Adipocyte (in vitro differentiated cells): ENCODE results near the gene ZMIZ1.

Source experiments
- DNase-seq: peaks from one replicate; pipeline ENCODE4 v3.0.0-alpha.2; 2015; ENCODE audit warnings: low read depth
- H3K27me3 ChIP-seq: replicated peaks from 2 replicates; pipeline ENCODE4 v1.7.0; 2013; ENCODE audit warnings: mild to moderate bottlenecking, low read length, moderate library complexity; ENCODE audit not compliant: control insufficient read depth, insufficient read depth
- H3K36me3 ChIP-seq: 2 replicates; pipeline ENCODE4 v1.7.0; 2013; ENCODE audit warnings: low read length, mild to moderate bottlenecking, moderate library complexity; ENCODE audit not compliant: control insufficient read depth, insufficient read depth, severe bottlenecking
- H3K4me1 ChIP-seq: 2 replicates; pipeline ENCODE4 v1.7.0; 2013; ENCODE audit warnings: mild to moderate bottlenecking, low read length, moderate library complexity; ENCODE audit not compliant: control insufficient read depth, insufficient read depth
- H3K4me3 ChIP-seq: 2 replicates; pipeline ENCODE4 v1.7.0; 2013; ENCODE audit warnings: mild to moderate bottlenecking, low read length, moderate library complexity
- H3K9ac ChIP-seq: 2 replicates; pipeline ENCODE4 v1.7.0; 2013; ENCODE audit warnings: mild to moderate bottlenecking, low read length, moderate library complexity
- H3K9me3 ChIP-seq: 2 replicates; pipeline ENCODE4 v1.7.0; 2013; ENCODE audit warnings: mild to moderate bottlenecking, low read length, moderate library complexity; ENCODE audit not compliant: control insufficient read depth

Gene ZMIZ1

DNA sequence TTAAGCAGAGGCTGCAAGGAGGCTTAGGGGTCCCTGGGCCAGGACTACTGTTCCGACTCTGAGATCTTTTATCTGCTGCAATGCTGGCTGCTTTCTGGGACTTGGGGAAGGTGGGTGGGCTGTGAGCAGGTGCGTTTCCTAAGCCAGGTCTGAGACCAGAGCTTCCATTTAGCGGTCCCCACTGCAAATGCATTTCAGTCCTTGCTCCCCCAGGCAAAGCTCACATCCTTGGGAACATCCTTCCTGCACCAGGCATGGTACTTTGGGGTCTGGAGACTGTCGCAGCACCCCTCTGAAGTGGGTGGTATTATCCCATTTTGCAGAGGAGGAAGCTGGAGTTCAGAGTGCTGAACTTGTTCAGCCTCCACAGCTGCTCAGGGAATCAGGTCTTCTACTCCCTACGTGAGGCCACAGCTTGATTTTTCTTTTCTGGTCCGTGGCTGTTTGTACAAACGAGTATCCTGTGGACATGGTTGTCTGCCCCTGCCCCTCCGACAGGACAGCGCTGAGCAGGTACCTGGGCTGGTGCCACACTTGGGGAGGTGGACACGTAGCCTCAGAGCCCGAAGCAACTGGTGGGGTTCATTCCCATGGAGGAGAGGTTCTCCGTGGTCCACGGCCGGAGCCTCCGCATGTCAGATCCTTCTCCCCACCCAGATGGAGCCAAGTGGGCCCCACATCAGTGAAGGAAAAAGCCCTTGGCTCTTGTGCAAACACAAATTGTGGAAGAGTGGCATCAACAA, 20.0 kb downstream of the ZMIZ1 start:
- no peaks in the 10 kb centered on the region for H3K9me3 ChIP-seq
- no peaks in the 10 kb centered on the region for H3K27me3 ChIP-seq
- H3K9ac ChIP-seq = no peak overlapping the region
- no peak overlapping the region for H3K4me3 ChIP-seq
- H3K36me3 ChIP-seq = peaks cover 15% of the 10 kb centered on the region
- no peak for DNase-seq
- H3K4me1 ChIP-seq = peaks cover 49% of the 10 kb centered on the region

DNA sequence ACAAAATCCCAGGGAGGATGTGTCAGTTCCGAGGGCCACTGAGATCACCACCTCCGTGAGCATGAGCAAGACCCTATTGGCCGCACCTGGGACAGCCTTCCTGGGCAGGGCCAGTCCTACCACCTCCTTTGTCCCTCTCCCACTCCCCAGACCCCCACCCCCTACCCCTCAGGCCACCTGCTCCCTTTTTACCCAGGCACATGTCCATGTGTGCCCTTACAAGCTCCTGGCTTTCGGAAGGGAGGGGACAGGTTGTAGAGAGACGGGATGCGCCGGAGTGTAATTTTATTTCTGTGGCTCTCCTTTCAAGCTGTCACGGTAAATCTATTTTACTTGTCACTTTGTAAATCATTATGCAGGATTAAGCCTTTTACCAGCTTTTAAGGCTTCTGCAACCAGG, 20.9 kb downstream of the ZMIZ1 start:
- Histone ChIP-seq H3K36me3 (peaks cover 15% of the 10 kb centered on the region), H3K9ac (no peak overlapping the region), H3K27me3 (no peaks in the 10 kb centered on the region), H3K4me1 (peaks cover 49% of the 10 kb centered on the region), H3K4me3 (no peak overlapping the region), H3K9me3 (no peaks in the 10 kb centered on the region)
- DNase-seq = no peak

DNA sequence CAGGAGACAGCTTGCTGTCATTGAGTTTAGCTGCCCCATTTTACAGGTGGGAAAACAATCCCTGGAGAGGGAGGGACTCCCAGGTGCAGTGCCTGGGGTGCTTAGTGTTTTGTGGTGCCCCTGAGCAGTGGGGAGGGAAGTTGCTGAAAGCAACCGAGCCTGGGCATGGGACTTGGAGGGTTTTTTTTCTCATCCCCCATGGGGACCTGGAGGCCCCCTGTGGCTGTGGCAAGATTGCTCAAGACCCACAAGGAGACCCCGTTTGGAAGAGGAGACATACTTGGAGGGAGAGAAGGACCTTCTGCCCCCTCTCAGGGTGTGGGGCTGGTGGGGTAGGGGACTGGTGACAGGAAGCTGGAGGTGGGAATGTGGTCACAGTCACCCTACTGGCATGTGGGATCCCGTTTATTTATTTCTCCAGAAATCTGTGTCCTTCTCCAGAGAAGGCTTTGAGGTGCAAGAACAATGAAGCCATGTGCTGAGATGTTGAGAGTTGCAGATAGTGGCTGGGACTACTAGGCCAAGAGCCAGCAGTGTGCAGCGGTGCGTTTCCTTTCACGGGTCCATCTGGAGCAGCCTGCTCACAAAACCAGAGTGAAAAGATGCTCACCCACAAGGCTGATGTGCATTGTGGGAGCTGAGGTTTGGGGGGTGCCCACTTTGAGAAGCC, 21.5 kb downstream of the ZMIZ1 start:
- no peaks in the 10 kb centered on the region for H3K27me3 ChIP-seq
- peaks cover 16% of the 10 kb centered on the region for H3K36me3 ChIP-seq
- H3K4me1 ChIP-seq = peaks cover 55% of the 10 kb centered on the region
- H3K4me3 ChIP-seq = no peak overlapping the region
- no peak overlapping the region for H3K9ac ChIP-seq
- peak; percentile 47 for DNase-seq
- H3K9me3 ChIP-seq = no peaks in the 10 kb centered on the region

DNA sequence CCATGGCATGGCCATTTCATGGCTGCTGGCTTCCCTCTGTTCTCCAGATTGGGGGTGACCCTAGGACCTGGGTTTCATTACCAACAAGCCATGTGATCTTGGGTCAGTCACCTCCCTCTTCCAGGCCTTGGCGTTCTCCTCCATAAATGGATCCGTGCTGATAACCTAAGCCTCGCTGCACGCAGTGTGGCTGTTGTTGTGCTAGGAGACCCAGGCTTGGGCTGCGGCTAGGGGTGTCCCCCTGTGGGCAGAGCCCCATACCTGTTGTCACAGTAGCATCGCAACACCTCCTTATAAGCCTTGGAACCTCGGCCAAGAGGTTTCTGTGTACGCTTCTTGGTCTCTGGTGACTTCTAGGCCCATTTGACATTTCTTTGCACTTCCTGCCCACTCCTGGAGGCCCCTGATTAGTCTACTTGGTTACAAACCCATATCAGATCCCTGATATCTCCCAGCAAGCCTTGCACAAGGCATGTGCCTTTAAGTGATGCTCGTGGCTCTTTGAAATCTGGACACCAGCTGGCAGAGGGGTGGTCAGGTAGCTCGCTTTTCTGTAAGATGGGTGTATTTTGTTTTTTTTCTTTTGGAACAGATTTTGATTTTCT, 23.6 kb downstream of the ZMIZ1 start:
- DNase-seq = no peak
- no peak overlapping the region for H3K9ac ChIP-seq
- H3K4me1 ChIP-seq = peaks cover 64% of the 10 kb centered on the region
- peaks cover 21% of the 10 kb centered on the region for H3K36me3 ChIP-seq
- no peaks in the 10 kb centered on the region for H3K27me3 ChIP-seq
- no peak overlapping the region for H3K4me3 ChIP-seq
- H3K9me3 ChIP-seq = no peaks in the 10 kb centered on the region

DNA sequence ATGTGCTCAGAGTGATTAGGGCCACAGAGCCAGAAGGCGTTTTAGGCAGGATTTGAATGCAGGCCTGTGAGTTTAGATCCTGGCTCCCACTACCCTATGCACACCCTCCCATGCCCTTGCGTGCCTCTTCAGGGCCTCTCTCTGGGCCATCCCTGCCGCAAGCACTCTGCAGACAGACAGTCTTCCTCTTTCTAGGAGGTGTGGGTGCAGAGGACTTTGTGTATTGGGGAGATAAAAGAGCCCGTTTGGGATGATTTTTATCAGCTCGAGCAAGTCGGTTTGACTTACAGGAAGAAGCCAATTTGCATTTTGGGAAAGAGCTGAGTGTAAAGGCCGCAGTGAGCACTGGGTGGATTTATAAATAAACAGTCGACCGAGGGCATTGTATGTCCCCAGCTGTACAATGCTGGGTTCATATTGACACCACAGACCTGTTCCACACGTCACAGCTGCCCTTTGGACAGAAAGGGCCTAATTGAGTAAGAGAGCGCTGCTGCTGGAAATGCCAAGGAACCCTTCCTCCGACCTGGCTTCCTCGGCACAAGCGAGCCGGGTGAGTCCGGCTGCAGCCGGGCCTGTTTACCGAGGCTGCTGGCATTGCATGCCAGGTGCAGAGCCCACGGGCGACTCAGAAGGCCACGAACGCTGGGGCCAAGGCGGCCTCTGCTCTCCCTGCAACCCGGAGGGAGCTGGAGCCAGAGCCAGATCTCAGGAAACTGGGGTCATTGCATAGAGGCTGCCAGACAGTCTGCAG, 25.1 kb downstream of the ZMIZ1 start:
- H3K27me3 ChIP-seq = no peaks in the 10 kb centered on the region
- no peaks in the 10 kb centered on the region for H3K9me3 ChIP-seq
- peaks cover 64% of the 10 kb centered on the region for H3K4me1 ChIP-seq
- peaks cover 19% of the 10 kb centered on the region for H3K36me3 ChIP-seq
- DNase-seq = no peak
- H3K9ac ChIP-seq = peak overlapping the region; percentile 55
- H3K4me3 ChIP-seq = peak overlapping the region; percentile 9

DNA sequence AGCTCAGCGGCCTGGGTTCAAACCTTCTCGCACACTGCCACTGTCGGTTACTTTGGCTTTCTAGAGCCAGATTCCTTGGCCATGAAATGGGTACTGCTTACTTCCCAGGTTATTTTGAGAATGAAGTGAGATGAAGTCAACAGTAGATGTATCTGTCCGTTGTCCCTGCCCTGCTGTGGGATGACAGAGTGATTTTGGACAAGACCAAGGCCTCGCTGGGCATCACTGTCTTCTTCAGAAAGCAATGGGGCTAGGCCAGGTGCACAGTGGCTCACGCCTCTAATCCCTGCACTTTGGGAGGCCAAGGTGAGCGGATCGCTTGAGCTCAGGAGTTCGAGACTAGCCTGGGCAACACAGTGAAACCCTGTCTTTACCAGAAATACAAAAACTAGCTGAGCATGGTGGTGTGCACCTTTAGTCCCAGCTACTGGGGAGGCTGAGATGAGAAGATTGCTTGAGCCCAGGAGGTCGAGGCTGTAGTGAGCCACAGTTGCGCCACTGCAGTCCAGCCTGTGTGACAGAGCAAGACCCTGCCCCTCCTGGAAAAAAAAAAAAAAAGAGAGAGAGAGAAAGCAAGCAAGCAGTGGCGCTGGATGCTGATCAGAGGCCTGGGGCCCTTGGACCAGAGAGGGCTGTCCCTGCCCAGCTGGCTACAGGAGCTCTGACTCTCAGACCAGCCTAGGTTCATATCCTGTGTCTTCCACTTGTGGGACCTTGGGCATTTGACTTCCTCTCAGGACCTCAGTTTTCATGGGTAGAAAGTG, 25.8 kb downstream of the ZMIZ1 start:
- Histone ChIP-seq H3K9me3 (no peaks in the 10 kb centered on the region), H3K4me1 (peaks cover 64% of the 10 kb centered on the region), H3K36me3 (peaks cover 19% of the 10 kb centered on the region), H3K9ac (peak overlapping the region; percentile 55), H3K4me3 (peak overlapping the region; percentile 9), H3K27me3 (no peaks in the 10 kb centered on the region)
- DNase-seq = no peak

DNA sequence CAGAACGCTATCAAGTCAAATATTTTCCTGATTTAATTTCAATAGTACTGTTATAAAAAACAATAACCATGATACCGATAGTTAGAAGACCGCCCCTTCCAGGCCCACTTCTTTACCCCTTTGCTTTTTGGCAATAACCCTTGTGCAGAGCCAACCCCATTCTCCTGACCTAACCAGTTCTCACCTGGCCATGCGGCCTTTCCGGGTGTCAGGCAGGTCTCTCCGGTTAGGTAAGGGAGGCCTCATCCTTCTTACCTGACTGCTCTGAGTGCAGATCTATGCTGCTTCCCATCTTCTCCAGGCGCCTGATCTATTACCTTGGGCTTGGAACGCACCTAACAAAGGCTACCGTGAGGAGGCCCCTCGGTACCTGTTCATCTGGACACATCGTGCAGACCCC, 26.6 kb downstream of the ZMIZ1 start:
- Histone ChIP-seq H3K9me3 (no peaks in the 10 kb centered on the region), H3K9ac (no peak overlapping the region), H3K4me1 (peaks cover 59% of the 10 kb centered on the region), H3K27me3 (no peaks in the 10 kb centered on the region), H3K36me3 (peaks cover 25% of the 10 kb centered on the region), H3K4me3 (no peak overlapping the region)
- no peak for DNase-seq

DNA sequence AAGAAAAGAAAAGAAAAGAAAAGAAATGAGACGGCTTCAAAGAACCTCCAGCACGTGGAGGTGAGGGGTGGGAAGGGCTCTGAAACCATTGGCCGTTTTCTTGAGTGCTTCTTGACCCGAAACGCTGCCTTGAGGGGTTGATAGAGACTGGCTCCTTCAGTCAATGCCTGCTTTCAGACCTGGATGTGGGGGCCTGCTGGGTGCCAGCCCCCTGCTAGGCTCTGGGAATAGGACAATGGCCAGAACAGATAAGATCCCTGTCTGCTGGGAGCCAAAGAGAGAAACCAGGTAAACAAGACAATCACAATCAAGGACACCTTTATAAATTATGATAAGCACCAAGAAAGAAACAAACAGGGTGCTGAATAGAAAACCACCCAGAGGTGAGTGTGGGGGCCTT, 27.7 kb downstream of the ZMIZ1 start:
- Histone ChIP-seq H3K4me3 (no peak overlapping the region), H3K4me1 (peaks cover 50% of the 10 kb centered on the region), H3K36me3 (peaks cover 21% of the 10 kb centered on the region), H3K9me3 (no peaks in the 10 kb centered on the region), H3K27me3 (no peaks in the 10 kb centered on the region), H3K9ac (no peak overlapping the region)
- no peak for DNase-seq

DNA sequence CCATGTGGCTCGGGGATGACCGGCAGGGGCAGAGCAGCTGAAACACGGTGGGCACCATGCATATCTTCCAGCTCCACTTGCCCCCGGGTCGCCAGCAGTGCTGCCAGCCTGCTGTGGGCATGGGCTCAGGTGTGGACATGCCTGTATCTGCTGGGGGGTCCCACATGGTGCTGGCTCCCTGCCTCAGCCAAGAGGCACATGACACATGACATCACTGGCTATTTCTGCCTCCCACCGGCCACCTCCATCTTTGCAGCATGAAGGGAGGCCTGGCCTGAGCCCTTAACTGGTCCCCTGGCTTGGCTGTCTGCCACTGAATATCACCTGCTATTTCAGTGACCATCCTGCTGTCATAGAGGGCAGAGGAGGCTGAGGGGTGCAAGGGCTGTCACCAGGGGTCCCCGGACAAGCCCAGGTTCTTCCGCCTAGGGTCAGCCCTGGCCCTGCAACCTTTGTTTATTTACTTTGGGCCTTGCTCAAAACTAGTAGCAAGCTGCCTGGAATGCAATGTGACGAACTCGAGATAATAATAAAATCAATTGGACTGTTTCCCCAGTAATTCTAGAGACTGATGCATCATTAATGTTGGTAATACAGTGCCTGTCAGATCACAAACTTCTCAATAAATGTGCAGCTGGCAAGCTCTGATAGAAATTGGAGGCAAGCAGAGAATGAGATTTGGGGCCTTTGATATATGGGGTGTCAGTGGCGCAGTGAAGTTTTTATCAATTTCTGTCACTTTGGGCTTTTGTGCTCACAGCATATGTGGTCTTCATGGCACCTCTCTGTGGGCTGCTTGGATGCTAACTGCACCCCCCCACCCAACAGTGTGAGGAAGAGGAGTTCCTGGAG, 28.5 kb downstream of the ZMIZ1 start:
- peaks cover 57% of the 10 kb centered on the region for H3K4me1 ChIP-seq

DNA sequence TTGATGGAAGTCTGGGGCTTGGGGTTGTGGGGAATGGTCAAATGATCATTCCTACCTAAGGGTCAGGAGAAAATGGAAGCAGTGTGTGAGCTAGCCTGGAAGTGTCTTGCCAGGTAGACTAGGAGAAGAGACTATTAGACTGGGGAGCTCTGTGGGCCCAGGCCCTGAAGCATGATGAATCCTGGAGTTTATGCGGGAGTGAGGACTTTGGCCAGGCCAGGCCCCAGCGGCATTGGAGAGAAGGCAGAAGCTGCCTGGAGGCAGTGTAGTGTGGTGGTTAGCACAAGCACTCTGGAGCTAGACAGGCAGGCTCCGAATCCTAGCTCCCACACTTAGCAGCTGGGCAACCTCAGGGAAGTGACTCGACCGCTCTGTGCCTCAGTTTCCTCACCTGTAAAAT, 29.3 kb downstream of the ZMIZ1 start:
- Histone ChIP-seq H3K36me3 (peaks cover 26% of the 10 kb centered on the region), H3K4me3 (no peak overlapping the region), H3K9ac (no peak overlapping the region), H3K27me3 (no peaks in the 10 kb centered on the region), H3K9me3 (no peaks in the 10 kb centered on the region), H3K4me1 (peaks cover 61% of the 10 kb centered on the region)
- no peak for DNase-seq

More for the DNA sequence above, 28.5 kb downstream of the ZMIZ1 start:
- H3K9me3 ChIP-seq = no peaks in the 10 kb centered on the region
- H3K4me3 ChIP-seq = no peak overlapping the region
- no peaks in the 10 kb centered on the region for H3K27me3 ChIP-seq
- no peak for DNase-seq
- no peak overlapping the region for H3K9ac ChIP-seq
- peaks cover 26% of the 10 kb centered on the region for H3K36me3 ChIP-seq
